NT2/D1 (cell line): ENCODE results near the gene OR2T10.
"Not testable (repeated sequence)": the region's sequence is repeated elsewhere in the genome, so short reads cannot be mapped to it uniquely, and the experiment has no call there.

Source experiments
- SUZ12 ChIP-seq: IDR thresholded peaks from 2 replicates; pipeline ENCODE4 v1.6.1; 2011; ENCODE audit not compliant: insufficient read length, insufficient read depth; ENCODE audit errors: extremely low read depth
- ZNF274 ChIP-seq: IDR thresholded peaks from 2 replicates; pipeline ENCODE4 v1.6.1; 2011; ENCODE audit warnings: mild to moderate bottlenecking, low read depth, low read length

GRCh38 chr1:248574657-248575056 is 22.8 kb downstream of the OR2T10 start, which contains the start of gene OR2T34:
- TF ChIP-seq ZNF274, SUZ12: not testable (repeated sequence)
